Right hindlimb (tissue), 1 donor: Measurements from ENCODE around the gene STRBP.

ENCODE experiments used
- DNase-seq: peaks from one replicate; pipeline ENCODE4 v3.0.0-alpha.2; 2018

Gene STRBP

DNA sequence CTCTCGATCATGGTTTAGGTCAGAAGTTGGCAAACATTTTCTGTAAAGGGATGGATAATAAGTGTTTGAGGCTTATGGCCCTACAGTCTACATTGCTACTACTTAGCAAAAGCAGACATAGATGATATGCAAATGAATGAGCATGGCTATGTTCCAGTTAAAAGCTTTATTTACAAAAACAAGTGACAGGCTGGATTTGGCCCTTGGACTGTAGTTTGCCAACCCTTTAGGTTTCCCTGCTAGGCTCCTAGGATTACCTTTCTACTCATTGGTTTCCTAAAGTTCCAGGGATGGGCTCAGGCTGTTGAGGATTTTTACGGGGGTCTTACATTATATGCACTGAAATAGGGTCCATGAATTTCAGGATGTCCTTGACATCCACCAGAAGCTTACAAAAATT is 177.4 kb downstream of the STRBP start:
- no peak for DNase-seq

DNA sequence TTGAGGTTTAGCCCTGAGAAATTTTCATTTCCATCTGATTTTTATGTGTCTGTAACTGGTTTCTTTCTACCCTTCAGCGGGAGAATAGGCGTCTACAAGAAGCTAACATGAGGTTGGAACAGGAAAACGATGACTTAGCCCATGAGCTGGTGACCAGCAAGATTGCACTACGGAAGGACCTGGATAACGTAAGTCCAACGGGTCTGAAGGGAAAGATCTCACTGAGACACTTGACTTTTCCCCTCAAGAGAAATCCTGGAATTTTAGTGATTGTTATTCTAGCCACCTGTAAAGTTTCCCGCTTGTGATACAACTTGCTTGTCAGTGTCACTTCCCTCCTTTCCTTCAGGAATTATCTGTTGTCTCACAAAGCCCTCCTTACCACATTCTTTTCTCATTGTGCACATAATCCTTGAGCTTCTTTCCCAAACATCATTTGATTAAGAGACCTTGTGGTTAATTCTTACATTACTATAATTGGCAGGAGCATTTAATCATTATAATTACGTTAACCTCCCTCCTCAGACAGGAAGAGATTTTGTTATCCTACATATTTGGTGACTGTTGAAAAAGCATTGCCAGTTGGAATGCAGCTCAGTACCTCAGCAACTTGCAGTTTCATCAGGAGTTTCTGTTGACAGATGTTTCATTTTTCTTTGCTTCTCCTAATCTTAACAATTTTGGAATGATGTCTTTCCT is 178.0 kb downstream of the STRBP start:
- DNase-seq = no peak

- no peak for DNase-seq
Measured at GRCh38 chr9:123089790-123090189, 178.6 kb downstream of the STRBP start.

- DNase-seq = no peak
Measured at GRCh38 chr9:123089040-123089439, 179.3 kb downstream of the STRBP start.

DNA sequence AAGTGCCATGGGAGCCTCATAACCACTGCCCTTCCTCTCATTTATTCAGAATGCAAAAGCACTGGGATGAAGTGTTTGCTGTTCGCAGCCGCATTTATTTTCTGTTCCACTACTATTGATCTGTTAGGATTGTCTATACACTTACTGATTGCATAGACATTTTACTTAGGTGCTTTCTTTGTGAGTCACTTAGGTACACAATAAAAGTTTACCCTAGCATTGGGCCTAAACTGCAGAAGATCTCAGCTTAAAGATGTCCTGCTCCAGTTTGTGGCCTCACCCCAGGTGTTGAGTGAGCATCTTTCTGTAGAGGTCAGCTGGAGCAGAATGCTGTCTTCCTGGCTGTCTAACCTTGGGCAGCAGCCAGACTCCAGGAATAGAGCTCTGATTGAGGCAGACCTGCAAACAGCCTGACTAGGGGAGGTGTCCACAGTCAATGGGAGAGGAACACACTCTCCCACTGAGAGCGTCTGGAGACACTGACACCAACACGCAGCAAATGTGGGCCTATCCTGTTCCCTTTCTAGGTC is 181.0 kb downstream of the STRBP start:
- no peak for DNase-seq

DNA sequence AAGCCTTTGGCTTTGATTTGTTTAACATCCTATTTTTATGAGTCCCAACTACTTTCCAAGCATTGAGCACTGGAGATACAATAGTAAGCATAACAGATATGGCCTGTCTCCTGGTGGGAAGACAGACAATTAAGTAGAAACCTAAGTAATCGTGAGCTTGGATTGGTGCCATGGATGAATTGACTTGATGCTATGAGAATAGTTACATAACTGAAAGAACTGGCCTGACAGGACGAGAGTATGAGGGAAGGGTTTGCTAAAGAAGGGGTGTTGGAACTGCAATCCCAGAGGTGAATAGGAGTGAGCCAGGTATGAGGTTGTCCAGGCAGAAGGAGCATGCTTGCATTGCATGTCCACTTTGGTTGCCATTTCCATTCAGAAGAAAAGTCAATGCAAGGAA is 182.5 kb downstream of the STRBP start:
- no peak for DNase-seq

DNA sequence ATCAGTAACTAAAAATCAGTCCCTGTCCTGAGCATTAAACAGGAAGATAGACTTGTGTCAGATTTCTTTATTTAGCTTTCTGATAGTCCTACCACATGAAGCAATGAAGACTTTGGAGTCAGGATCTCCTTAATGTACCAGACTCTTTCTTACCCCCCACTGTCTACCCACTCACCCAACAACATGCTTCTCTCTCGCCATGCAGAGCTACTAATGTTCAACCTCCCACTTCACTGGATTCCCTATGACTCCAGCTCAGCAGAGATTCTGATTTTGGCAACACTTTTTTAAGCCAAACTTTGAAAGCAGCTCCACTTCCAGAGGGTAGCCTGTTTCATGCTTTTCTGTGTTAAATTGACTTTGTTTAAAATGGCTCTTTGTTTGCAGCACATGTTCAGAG is 184.1 kb downstream of the STRBP start:
- DNase-seq = no peak

GRCh38 chr9:123083680-123084079 is 184.7 kb downstream of the STRBP start:
- no peak for DNase-seq

DNA sequence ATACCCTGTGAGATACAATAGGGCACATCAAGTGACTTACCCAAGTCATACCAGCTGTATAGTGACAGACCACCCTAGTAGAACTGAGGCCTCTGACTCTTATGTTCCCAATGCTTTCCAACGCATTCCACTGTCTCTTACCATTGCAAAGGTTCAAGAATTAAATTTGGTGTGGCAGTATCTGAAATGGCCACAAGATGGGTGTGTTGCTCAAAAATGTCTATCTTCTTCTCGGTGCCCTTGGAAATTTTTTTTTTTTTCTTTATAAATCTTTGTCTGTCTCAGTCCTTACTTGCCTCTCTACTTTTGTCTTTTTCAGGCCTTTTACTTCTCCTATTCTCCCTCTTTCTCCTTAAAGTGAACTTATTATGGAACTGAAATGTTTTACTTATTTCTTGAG is 186.6 kb downstream of the STRBP start:
- peak; percentile 33 for DNase-seq

GRCh38 chr9:123080444-123080843 is 187.9 kb downstream of the STRBP start:
- no peak for DNase-seq

DNA sequence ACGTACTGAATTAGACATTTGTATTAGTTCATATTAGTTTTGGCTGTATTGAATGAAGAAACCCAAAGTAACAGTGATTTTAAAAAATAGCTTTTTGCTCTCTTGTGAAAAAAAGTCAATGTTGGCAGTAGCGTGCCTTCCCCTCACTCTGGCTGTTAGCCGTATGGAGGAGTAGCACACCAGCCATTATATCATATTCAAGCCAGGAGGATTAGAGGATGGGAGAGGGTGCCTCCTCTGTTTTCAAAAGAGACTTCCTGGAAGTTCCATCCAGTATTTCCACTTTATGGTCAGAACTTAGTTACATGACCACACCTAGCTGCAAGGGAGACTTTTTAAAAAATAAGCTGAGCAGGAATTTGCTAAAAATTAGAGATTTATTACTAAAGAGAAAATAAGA is 193.8 kb downstream of the STRBP start:
- DNase-seq = no peak

GRCh38 chr9:123073991-123074422 is 194.4 kb downstream of the STRBP start:
- DNase-seq = no peak

- DNase-seq = no peak
Measured at GRCh38 chr9:123073441-123073840, 194.9 kb downstream of the STRBP start.

DNA sequence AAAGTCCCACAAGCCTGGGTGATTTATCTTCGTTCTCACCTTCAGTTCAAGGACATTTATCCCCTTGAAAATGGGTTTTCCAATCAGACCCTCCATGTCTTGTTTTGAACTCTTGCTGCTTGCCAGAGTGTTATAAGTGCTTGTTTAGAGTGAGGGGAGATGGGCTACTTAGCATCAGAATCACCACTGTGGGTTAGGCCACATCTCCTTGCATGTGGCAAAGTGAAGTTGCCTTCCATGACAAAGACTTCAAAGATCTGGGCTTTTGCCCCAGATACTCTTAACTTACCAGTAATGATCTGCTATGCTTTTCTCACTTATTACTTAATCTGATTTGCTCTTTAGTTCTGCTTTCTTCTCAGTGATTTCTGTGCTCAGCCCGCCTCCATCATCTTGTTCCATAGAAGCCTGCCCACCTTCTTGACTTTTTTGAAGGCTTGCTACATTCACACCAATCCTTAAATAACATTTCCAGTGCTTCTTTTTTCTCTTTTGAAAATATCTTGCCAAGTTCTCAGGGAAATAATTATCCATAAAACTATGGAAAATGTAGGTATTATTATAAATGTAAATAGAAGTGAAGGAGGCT is 195.9 kb downstream of the STRBP start:
- no peak for DNase-seq
